GM12873 (cell line): ENCODE data around the gene TFEB.

Source experiments
- TF ChIP-seq, protein P1 (sequence below): IDR thresholded peaks from 2 replicates; pipeline ENCODE4 v1.5.1; 2012; ENCODE audit warnings: low read depth, mild to moderate bottlenecking, moderate library complexity, low read length, control low read depth; ENCODE audit not compliant: insufficient read depth; ENCODE audit errors: missing control alignments

TFEB gene

DNA sequence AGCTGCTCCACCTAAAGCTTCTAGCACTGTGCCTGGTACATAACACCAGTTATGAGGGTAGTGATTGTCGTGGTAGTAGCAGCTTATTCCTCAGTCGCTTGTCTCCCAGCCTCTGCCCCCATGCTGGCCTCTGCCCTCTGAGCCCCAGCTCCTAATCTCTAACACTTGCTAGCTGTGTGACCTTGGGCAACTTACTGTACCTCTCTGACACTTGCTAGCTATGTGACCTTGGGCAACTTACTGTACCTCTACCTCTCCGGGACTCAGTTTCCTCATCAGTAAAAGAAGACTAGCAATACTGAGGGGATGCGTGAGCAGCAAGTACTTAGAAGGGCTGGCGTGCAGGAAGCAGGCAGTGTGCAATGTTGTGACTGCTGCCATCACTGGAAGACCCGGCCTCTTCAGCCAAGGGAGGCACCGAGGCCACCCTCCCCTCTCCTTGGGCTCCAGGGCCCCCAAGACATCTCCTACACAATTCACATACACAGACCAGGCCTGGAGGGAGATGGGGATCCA, 87.3 kb downstream of the TFEB start:
- TF ChIP-seq, protein P1, sequence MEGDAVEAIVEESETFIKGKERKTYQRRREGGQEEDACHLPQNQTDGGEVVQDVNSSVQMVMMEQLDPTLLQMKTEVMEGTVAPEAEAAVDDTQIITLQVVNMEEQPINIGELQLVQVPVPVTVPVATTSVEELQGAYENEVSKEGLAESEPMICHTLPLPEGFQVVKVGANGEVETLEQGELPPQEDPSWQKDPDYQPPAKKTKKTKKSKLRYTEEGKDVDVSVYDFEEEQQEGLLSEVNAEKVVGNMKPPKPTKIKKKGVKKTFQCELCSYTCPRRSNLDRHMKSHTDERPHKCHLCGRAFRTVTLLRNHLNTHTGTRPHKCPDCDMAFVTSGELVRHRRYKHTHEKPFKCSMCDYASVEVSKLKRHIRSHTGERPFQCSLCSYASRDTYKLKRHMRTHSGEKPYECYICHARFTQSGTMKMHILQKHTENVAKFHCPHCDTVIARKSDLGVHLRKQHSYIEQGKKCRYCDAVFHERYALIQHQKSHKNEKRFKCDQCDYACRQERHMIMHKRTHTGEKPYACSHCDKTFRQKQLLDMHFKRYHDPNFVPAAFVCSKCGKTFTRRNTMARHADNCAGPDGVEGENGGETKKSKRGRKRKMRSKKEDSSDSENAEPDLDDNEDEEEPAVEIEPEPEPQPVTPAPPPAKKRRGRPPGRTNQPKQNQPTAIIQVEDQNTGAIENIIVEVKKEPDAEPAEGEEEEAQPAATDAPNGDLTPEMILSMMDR = no peak

DNA sequence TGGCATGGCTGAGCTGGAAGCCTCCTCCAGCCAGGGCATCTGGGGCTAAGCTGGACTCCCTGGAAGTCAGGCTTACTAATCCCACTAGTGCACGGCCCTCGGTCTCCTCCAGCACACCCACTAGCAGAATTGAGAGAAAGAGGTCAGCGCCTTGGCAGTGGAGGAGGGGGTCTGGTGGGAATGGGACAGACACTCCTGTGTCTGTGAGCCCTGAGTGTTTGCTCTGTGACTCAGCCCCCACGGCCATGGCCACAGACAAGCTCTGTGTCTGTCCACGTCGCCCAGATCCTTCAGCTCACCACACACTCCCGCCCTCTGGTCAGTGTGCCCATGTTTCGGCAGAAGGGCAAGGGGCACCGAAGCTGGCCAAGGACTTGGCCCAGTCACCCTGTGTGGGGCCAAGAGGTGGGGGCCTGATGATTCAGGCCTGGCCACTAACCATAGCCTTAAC, 88.3 kb downstream of the TFEB start:
- TF ChIP-seq, protein P1 = no peak

DNA sequence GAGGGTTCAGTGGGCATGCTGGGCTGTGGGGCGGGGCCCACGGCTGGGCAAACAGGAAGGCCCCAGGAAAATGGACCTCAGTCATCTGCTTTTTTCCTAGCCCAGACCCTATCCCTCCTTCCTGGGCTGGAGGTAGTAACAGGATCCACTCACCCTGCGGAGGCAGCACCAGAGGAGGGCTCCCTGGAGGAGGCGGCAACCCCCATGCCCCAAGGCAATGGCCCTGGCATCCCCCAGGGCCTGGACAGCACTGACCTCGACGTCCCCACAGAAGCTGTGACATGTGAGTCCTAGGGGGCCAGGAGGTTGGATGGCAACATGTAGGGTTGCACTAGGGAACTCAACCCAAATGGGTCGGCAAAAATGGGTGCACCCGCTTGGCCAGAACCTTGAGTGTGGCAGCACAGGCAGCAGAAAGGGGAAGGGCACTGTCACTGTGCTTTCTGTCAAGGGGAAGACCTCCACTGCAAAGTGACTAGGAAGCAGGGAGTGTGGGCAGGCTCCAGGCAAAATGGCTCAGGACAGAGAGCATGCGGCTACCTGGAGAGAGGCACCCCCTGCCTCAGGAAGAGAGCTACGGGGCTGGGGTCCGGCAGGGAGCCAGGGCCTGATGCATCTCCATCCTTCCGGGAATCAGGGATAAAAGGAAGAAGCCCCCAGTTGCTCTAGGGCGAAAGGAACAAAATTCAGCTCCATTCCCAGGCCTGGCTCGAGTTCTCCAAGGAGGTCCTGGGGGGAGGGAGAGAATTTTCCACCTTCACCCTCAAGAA, 89.2 kb downstream of the TFEB start:
- TF ChIP-seq, protein P1 = no peak

DNA sequence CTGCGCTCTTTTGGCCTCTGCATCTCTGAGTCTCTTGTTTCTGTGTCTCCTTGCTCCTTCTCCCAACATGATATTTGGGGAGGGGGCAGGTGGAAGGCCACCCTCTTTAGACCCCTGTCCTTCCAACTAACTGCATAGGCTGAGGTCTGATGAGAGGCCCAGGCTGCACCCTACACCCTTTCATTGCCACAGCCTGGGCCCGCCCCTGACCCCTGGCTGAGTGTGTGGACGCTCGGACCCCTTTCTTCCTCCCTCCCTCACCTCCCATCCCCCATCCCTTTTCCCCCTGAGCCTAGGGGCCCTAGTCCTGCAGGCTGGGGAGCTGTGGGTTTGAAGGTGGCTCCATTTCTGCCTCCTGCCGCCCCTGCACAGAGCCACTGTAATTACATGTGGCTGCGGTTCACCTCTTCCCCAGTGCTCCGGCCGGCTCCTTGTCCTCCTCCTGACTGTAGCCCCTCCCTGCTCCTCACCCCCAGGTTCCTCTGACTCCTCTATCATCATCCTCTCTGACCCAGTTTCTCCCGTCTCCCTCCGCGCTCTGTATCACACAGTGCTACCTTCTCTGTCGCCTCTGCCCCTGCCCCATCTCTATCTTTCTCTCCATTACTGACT, 90.3 kb downstream of the TFEB start:
- TF ChIP-seq, protein P1 = no peak

DNA sequence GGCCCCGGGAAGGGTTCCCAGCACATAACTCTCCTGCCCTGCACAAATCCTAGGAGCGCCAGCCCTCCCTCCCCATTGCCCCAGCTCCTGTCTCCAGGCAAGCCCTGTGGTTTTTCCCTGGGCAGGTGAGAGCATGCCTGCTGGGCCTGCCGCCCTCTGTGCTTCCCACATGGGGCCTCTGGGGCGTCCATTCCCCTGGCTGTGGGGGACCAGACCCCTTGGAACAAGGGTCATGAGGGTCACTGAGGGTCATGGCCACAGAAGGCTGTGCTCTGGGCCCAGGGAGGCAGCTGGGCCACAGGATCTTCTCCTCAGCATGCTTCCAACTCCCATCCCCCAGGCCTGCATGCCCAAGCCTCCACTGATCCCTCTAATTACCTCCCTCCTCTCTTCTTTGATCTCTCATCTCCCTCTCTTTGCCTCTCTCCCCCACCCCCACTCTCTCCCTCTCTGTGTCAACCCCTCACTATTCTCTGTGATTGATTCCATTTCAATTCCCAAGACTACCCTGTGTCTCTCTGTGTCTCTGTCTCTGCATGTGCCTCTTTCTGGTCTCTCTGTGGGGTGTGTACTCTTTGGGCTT, 91.0 kb downstream of the TFEB start:
- TF ChIP-seq, protein P1 = no peak

DNA sequence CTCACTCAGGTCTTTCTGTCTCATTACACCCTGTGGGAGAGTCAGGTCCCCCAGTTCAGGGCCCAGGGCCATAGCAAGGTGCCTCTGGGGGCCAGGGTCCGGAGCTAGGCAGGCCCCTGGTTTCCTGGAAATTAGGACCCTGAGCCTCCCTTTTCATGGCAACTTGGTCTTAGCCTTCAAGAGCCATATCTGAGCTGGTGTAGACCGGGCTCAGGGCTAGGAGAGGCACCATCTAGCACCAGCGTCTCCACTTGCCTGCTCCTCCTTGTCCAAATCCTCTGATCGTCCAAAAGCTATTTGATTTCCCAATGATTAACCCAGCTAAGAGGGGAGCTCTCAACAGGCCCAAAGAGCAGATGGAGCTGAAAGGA, 91.5 kb downstream of the TFEB start:
- TF ChIP-seq, protein P1 = no peak

DNA sequence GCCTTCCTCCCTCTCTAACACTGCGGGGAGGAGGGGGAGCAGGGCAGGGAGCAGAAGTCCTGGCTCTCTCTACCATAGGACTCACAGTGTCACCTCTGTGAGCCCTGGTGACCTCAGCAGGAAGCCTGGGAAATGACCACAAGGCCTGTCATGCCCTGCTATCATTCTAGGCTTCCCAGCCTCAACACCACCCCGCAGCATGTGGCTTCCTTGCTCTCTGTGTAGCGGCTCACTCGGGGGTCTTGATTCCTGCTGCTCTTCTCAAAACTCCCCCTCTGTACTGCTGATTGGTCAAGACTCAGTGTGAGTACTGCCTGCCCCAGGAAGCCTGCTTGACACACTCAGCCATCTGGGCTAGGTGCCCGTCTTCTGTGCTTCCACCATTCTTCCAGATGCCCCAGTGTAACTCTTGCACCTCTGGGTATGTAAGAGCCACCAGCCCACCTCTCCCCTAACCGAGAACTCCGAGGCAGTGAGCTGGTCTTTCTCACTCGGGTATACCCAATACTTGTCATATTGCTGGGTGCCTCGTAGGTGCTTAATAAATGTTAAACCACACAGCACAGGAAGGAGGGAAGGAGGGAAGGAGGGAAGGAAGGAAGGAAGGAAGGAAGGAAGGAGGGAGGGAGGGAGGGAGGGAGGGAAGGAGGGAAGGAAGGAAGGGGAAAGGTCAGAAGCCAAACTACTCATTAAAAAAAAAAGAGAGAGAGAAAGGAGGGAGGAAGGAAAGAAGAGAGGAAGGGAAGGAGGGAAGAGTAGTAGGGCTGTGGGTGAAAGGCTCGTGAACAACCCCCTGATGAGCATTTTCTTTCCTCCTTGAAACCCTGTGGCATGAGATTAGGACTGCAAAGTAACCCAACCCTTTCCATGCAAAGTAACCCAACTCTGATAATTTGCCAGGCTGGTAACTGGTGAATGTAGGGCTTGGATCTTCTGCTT, 92.2 kb downstream of the TFEB start:
- TF ChIP-seq, protein P1 = no peak
